ENCODE results near the gene TNFRSF19. TPM values are rescaled to one million over a fixed set of nuclear protein-coding genes. Genes with fewer than 3 reads are reported as not detected.

TNFRSF19 gene
- total and polyA plus RNA-seq, 2 of the 8 experiments (the other 6 are each of a cell fraction or from before 2014, with no cell fraction given): 0.50 to 0.95 TPM

GRCh38 chr13:23637829-23638228, 67.6 kb downstream of the TNFRSF19 start:
- no peaks in the 10 kb centered on the region for H3K36me3 ChIP-seq (ENCODE audit: control insufficient read depth in 2 of 4, insufficient read depth in 4 of 4, low read length in 3 of 4)
- no peak overlapping the region; the same call in 1 of the 2 replicates for H4K8ac ChIP-seq (ENCODE audit: extremely low read depth, insufficient read depth, low read length)
- ChIA-PET POLR2A (ENCODE audit: partially characterized antibody) (no interaction called here), CTCF (ENCODE audit: partially characterized antibody) (interaction anchor here (0.6 to 1.5 kb wide), 2 partner anchors 15 to 21 kb away, joined by 3 to 4 read pairs; no protein-coding TSS in a partner anchor)
- H4K5ac ChIP-seq (ENCODE audit: insufficient read length, low read depth, low read length): no peak overlapping the region
- no peak overlapping the region for H2BK12ac ChIP-seq (ENCODE audit: low read depth, low read length)
- H3K4me2 ChIP-seq (ENCODE audit: insufficient read depth in 1 of 2, low read depth in 2 of 2, low read length in 2 of 2): peak overlapping the region in 1 of 2 experiments; percentile 6; a peak in 2 of 4 replicates
- H3K79me2 ChIP-seq (ENCODE audit: control insufficient read depth in 1 of 2, insufficient read depth in 2 of 2, low read length in 2 of 2): no peaks in the 10 kb centered on the region
- 0 out of 8 replicates have a peak overlapping the region, but pooled peaks of 1 of the 4 experiments have one; percentile 12 for H3K4me3 ChIP-seq (ENCODE audit: extremely low read depth in 1 of 4, insufficient read depth in 2 of 4, low read depth in 3 of 4, low read length in 4 of 4)
- H2BK5ac ChIP-seq (ENCODE audit: low read depth, low read length): no peak overlapping the region
- DNase-seq (ENCODE audit: low read depth in 1 of 2, low spot score in 2 of 2): no peak
- 55% methylated on average over 9 of the region's 9 CpGs; no CpG with 5 or more reads in 1 of the 2 experiments for WGBS, 2 experiments (ENCODE audit: extremely low coverage in 1 of 2, insufficient coverage in 1 of 2, insufficient read length in 1 of 2, insufficient replicate concordance in 2 of 2, low coverage in 1 of 2, low lambda C conversion rate in 2 of 2, missing lambda C conversion rate in 1 of 2)
- H3K27me3 ChIP-seq (replicated peaks in 1 of 4; ENCODE audit: control insufficient read depth in 3 of 4, extremely low read depth in 1 of 4, insufficient read depth in 3 of 4, low read length in 3 of 4): no peaks in the 10 kb centered on the region
- no peak overlapping the region for H2AK5ac ChIP-seq (ENCODE audit: low read depth, low read length)
- H3K79me1 ChIP-seq (ENCODE audit: low read depth, low read length): no peaks in the 10 kb centered on the region
- peak overlapping the region; percentile 80 for H4K91ac ChIP-seq (replicated peaks; ENCODE audit: insufficient read length, low read length)
- no peak overlapping the region for H3K4ac ChIP-seq (replicated peaks; ENCODE audit: insufficient read length, low read depth, low read length)
- H2BK15ac ChIP-seq (ENCODE audit: low read length): no peak overlapping the region
- no peaks in the 10 kb centered on the region for H3K9me3 ChIP-seq (ENCODE audit: insufficient read depth in 2 of 2, low read depth in 1 of 2, low read length in 1 of 2)
- no peak overlapping the region for H3K23ac ChIP-seq (ENCODE audit: insufficient read length)
- no peaks in the 10 kb centered on the region for H4K20me1 ChIP-seq (replicated peaks in 1 of 2; ENCODE audit: control insufficient read depth in 1 of 2, insufficient read depth in 2 of 2, low read length in 2 of 2)
- H3K14ac ChIP-seq (ENCODE audit: insufficient read length): no peak overlapping the region
- H2AFZ ChIP-seq (ENCODE audit: low read length): no peak overlapping the region
- peaks cover 0 to 21% (median 7%) of the 10 kb centered on the region in 4 experiments for H3K4me1 ChIP-seq (replicated peaks in 1 of 4; ENCODE audit: control insufficient read depth in 3 of 4, insufficient read depth in 4 of 4, low read length in 3 of 4)
- H3K23me2 ChIP-seq (ENCODE audit: low read depth, low read length): no peaks in the 10 kb centered on the region
- FAIRE-seq: no peak
- no peak overlapping the region for H3K9ac ChIP-seq (replicated peaks in 1 of 4; ENCODE audit: extremely low read depth in 1 of 4, low read depth in 3 of 4, low read length in 3 of 4)
- H2BK20ac ChIP-seq (ENCODE audit: low read length): no peak overlapping the region
- no peak overlapping the region for H2BK120ac ChIP-seq (replicated peaks; ENCODE audit: low read depth, low read length)
- no peak overlapping the region for H3K56ac ChIP-seq (replicated peaks; ENCODE audit: insufficient read length, low read depth, low read length)
- H3K18ac ChIP-seq (ENCODE audit: extremely low read depth, low read length): peak overlapping the region; percentile 75; the same call in 1 of the 2 replicates
- no peak overlapping the region for H3K27ac ChIP-seq (ENCODE audit: low read depth, low read length)
- no peak for TF ChIP-seq PHF8 (conservative IDR thresholded peaks at IDR 0.05; ENCODE audit: low read depth, low read length)
- TF ChIP-seq E2F6 (IDR thresholded peaks at IDR 0.05): peak; percentile 40
- TF ChIP-seq TCF12 (IDR thresholded peaks at IDR 0.05; ENCODE audit: low read depth, low read length): no peak
- TF ChIP-seq RNF2 (IDR thresholded peaks at IDR 0.05; ENCODE audit: borderline replicate concordance, low read depth, low read length, missing control alignments, poor library complexity, severe bottlenecking): no peak
- no peak for TF ChIP-seq TAF7 (optimal IDR thresholded peaks at IDR 0.05; ENCODE audit: borderline replicate concordance, low read depth, low read length)
- TF ChIP-seq ATF3 (IDR thresholded peaks at IDR 0.05; ENCODE audit: insufficient read depth, low read depth, low read length): no peak
- TF ChIP-seq FOSL1 (IDR thresholded peaks at IDR 0.05; ENCODE audit: insufficient read depth, low read depth, low read length): no peak
- TF ChIP-seq MAX (IDR thresholded peaks at IDR 0.05): peak; percentile 35
- TF ChIP-seq SP4 (IDR thresholded peaks at IDR 0.05; ENCODE audit: low read length): no peak
- no peak for TF ChIP-seq CBX8 (IDR thresholded peaks at IDR 0.05; ENCODE audit: borderline replicate concordance, low read depth, low read length)
- TF ChIP-seq NRF1 (IDR thresholded peaks at IDR 0.05; ENCODE audit: low read depth, low read length): no peak
- peak; percentile 70 for TF ChIP-seq YY1 (IDR thresholded peaks at IDR 0.05; ENCODE audit: low read depth, low read length)
